ENCODE measurements around the gene MCM5.

The MCM5 gene

DNA sequence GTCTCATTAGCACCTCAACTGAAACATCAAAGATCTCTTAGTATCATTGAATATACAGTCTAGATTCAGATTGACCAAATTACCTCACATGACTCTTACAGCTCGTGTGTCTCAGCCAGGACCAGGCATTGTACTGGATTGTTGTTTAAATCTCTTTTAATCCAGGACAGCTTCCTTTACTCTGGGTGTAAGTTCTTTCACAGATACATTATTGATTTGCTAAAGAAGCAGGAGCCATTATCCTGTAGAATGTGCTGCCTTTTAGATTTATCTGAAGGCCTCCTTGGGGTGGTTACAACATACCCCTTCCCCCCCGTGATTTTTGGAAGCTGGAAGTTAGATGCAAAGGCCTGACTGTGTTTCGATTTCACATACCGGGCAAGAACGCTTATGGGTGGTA lies 4.2 kb downstream of the MCM5 start:
- no peak for DNase-seq

DNA sequence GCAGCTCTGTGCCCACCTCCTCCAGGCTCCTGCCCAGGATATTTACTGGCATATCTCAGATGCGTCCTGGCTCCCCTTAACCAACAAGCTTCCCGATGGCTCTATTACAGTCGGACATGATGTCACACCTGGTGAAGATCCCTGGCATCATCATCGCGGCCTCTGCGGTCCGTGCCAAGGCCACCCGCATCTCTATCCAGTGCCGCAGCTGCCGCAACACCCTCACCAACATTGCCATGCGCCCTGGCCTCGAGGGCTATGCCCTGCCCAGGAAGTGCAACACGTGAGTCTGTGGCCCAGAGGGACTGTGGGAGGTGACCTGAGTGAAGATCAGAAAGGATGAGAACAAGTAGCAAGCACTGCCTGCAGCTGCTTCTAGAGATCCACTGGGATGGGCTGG lies 6.5 kb downstream of the MCM5 start:
- no peak for DNase-seq

DNA sequence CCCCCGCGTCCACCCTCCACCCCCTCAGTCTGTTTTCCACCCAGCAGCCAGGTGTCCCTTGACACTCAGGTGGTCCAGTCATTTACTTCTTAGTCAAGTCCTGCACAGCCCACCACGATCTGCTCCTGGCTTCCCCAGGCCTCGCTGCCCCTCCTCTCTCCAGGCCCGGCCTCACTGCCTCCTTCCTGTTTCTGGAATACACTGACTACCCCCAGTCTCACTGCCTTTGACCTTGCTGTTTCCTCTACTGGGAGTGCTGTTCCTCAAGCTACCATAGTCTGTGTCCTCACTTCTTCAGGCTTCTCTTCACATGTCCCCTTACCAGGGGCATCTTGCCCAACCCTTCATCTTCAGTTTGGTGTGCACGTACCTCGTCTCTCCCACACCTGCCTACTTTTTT lies 7.4 kb downstream of the MCM5 start:
- no peak for DNase-seq

DNA sequence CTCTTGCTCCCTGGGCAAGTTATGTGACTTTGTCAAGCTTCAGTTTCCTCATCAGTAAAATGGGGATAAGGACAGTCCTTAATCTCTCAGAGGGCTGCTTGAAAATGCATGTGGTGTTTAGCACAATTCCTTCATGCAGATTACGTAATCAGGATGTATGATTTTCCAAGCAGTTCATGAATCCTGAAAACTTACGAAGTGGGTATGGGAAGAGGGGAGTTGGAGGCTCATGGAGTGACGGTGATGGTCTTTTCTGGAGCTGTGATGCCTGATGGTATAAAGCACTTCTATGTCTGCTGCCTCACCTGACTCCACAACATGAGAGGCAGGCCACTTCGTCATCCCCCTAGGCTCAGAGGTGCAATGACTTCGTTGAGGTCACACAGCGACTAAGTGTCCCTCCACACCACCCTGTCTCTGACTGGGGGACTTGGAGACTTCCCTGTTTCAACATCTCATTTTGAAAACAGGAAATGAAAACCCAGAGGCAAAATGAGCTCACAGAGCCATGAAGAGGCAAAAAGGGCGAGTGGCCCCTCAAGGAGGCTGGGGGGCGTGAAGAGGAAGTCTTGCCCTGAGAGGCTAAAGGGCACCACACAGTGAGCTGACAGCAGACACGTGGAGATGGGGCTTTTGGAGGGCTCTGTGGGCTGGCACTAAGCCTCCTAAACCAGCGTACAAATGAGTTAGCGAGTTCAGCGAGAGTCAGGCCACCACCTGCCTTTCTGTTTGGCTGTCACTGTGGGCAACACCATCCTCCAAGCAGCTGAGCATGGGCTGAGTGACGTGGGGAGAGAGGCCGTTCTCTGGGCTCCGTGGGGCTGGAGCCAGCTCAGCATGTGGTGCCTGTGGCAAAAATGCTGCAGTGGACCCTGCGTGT lies 10.1 kb downstream of the MCM5 start:
- no peak for DNase-seq

DNA sequence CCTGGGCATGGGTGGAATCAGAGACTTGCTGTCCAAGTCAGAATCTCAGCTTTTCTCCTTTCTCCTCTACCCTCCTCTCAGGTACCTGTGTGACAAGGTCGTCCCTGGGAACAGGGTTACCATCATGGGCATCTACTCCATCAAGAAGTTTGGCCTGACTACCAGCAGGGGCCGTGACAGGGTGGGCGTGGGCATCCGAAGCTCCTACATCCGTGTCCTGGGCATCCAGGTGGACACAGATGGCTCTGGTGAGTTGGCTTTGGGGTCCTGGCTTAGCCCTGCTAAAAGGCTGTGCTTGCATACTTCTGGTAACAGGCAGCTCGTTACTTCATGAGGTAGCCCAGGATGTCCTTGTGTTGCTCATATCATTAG lies 10.7 kb downstream of the MCM5 start:
- no peak for DNase-seq

DNA sequence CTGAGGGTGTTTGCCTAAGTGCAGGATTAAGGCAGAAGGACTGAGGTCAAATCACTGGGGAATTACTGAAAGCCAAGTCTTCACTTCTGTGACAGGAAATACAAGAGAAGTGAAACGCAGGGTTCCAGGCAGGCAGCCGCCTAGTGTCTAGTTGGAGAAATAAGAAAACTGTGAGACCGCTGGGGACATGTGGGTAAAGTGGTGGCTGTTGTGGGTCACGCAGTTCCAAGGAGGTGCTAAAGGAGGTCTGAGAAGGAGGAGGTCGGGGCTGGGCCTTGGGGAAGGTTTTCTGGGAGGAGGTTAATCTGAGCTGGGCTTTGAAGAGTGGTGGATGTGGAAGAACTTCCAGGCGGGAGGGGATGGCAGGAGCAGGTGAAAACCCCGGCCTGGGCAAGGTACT lies 11.2 kb downstream of the MCM5 start:
- no peak for DNase-seq

DNA sequence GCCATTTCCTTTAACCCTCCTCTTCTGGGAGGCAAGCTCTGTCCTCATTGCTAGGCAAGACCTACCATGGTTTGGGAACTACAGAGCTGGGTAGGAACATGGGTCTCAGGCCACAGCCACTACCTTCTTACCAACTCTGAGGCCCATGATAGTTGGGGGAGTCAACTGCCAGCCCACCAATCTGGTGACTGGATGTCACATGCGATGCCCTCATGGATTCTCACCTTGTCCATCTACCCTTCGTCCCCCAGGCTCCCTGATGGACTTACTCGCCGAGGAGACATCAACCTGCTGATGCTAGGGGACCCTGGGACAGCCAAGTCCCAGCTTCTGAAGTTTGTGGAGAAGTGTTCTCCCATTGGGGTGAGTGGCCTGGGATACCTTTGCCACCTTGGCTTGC lies 13.7 kb downstream of the MCM5 start:
- no peak for DNase-seq

DNA sequence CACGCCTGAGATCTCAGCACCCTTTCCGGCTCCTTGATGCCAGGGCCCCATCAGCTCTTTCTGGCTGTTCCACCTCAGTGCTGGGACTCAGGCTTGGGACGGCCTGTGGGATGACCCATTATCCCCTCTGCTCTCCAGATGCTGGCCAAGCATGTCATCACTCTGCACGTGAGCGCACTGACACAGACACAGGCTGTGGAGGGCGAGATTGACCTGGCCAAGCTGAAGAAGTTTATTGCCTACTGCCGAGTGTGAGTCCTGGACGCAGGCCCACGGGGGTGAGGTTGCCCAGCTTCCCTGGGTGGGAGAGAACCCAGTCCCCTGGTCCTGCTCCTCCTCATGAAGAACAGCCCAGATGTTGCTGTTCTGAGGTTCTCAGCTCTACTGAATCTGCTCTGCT lies 17.7 kb downstream of the MCM5 start:
- DNase-seq = no peak

DNA sequence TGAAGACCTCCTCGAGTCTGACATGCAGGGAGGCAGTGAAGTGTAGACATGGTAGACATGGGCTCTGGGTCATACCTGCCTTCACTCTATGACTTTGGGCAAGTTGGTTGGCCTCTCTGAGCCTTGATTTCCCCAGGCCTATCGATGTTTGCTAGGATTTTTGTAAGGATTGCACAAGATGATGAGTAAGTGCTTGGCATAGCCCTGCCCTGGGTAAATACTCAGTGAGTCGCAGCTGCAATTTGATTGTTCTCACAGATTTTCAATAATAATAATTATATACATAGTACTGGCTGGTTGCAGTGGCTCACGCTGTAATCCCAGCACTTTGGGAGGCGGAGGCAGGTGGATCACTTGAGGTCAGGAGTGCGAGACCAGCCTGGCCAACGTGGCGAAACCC lies 18.1 kb downstream of the MCM5 start:
- DNase-seq = no peak

DNA sequence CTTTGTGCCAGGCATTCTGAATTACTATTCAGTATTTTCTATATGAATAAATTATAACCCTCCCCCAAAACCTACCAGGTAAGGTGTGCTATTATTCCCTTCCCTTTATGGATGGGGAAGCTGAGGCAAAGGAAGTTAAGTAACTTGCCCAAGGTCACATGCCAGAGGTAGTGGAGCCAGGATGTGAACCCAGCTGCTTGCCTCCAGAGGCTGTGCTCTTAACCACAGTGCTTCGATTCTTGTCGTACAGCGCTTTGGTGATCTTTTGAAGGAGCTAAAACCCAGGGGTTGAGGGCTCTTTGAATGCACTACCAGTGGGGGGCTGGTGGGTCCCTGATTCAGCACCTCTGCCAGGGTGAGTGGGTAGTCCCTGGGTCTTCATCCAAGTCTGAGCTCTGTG lies 18.8 kb downstream of the MCM5 start:
- no peak for DNase-seq

DNA sequence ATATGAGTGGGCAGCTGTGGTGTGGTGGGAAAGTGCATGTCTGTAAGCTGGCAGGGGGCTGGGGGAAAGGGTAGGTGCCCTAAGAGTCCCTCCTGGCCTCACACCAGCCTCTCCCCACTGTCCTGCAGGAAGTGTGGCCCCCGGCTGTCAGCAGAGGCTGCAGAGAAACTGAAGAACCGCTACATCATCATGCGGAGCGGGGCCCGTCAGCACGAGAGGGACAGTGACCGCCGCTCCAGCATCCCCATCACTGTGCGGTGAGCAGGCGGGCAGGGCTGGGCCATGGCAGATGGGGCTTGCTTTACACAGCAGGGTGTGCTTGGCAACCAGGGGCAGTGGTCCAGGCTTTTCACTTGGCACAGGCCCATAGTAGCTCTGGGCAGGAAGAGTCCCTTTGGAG lies 19.8 kb downstream of the MCM5 start:
- no peak for DNase-seq

DNA sequence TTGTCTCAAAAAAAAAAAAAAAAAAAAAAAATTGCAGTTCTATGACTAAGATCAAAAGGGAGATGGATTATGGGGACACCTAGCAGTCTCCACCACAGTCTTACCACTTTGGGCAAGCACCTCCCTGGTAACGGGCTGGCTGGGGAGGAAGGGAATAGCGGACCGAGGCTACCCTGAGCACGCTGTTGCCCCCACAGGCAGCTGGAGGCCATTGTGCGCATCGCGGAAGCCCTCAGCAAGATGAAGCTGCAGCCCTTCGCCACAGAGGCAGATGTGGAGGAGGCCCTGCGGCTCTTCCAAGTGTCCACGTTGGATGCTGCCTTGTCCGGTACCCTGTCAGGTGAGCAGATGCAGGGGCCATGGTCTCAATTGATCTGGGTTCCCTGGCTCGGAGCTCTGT lies 21.2 kb downstream of the MCM5 start:
- no peak for DNase-seq

DNA sequence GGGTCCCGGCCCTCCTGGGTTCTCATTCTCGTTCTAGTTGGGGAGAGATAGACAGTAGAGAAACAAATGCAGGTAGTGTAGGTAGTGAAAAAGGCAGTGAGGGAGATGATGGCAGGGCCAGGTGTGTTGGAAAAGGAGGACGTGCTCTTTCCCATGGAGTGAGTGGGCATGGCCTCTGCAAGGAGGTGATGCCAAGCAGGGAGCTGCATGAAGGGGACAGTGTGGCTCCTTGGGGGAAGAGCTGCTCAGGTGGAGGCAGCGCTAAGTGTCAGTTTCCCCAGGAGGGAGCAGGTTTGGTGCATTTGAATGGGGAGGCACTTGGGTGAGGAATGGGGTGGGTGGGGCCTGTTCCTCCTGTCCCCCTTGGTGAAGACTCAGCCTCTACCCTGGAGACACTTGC lies 22.2 kb downstream of the MCM5 start:
- no peak for DNase-seq

DNA sequence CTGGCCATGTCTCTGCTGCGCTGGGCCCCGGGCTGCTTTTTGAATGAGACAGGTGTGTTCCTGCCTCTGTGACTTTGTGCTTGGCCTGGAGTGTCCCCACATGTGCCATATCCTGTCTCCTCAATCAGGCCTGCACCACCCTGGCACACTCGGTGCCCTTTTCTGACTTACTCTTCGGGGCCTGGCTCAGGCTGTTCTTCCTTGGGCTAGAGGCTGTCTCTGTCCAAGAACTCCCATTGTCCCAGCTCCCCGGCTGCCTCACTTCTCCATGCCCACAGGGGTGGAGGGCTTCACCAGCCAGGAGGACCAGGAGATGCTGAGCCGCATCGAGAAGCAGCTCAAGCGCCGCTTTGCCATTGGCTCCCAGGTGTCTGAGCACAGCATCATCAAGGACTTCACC lies 23.0 kb downstream of the MCM5 start:
- no peak for DNase-seq

DNA sequence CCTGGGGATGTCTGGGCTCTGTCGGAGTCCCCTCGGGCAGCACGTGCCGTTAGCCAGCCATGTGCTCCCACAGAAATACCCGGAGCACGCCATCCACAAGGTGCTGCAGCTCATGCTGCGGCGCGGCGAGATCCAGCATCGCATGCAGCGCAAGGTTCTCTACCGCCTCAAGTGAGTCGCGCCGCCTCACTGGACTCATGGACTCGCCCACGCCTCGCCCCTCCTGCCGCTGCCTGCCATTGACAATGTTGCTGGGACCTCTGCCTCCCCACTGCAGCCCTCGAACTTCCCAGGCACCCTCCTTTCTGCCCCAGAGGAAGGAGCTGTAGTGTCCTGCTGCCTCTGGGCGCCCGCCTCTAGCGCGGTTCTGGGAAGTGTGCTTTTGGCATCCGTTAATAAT lies 24.1 kb downstream of the MCM5 start:
- DNase-seq = no peak

DNA sequence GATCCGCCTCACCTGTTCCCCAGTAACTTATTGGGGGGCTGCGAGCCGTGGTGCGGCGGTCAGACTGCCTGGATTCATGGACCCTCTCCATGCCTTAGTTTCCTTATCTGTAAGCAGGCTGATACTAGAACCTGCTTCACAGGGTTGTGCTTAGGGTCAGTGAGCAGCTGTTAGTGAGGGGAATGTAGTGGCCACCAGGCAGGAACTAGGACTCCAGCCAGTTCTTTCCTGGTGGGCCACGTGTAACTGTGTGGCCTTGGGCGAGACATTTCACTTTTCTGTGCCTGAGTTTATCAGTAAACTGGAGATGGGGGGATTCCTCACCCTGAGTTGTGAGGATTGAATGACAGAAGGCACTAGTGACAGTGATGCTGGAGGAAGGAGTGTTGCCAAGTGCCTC lies 24.8 kb downstream of the MCM5 start:
- DNase-seq = no peak

DNA sequence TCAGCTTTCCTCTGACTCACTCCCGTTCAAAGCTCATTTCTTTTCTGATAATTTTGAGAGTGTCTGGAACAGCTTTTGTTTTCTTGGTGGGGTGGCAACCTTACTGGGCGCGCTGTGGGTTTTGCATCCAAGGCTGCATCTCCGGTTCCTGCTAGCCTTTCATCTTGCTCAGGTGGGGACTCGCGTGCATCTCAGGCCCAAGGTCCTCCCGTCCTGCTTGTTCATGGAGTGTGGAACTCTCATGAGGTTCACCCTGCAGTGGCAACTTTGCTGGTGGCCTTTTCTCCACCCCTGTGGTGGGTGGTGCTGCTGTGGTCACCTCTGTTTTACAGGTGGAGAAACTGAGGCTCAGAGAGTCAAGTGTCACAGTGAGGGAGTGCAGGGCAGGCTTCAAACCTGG lies 25.6 kb downstream of the MCM5 start:
- DNase-seq = no peak

DNA sequence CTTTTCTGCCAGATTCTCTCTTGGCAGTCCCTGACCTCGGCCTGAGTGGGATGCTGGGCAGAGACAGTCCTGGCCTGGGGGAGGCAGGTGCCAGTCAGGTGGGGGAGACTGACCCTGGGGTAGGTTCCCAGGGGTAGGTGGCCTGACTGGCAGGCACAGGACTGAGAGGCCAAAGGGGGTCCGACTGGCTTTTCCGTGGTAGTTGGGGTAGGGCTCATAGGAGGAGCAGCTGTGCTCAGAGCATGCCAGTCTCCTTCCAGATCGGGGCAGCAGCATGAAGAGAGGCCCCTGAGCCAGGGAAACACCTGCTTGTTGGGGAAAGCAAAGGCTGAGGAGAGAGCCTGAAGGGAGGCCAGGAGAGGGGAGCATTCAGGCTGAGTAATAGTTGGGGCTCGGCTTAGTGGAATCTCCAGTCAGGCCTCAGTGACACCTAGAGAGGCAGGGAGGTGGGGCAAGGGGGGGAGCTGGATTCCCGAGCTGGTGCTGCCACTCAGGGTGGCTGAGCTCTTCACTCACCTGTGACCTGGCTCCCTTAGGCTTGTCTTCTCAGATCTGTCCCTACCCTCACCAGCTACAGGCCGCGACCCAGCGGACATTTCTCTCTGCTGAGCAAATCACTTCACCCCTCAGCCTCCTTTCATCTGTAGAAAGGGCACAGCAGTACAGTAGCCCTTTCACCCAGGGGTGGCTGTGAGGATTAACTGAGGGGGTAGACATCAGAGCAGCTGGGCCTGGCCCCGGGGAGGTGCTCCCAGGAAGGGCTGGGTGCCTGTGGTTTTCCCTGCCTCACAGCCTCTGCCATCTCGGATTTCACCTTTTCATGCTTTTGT lies 26.2 kb downstream of the MCM5 start:
- DNase-seq = peak; percentile 33

DNA sequence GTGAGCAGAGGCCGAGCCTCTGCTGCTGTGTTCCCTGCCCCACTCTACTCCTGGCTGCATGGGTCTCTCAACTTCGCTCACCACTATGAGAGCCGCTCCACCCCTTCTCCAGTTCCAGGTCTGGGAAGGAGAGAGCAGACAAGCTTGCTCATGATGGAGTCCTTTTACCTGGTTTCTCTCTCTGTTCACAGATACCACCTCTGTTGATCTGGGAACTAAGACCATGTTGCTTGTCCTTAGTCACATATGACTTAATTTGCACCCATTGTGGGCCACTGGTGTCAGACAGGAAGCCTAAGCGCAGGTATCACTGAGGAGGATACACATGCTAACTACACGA lies 26.8 kb downstream of the MCM5 start:
- peak; percentile 56 for DNase-seq

DNA sequence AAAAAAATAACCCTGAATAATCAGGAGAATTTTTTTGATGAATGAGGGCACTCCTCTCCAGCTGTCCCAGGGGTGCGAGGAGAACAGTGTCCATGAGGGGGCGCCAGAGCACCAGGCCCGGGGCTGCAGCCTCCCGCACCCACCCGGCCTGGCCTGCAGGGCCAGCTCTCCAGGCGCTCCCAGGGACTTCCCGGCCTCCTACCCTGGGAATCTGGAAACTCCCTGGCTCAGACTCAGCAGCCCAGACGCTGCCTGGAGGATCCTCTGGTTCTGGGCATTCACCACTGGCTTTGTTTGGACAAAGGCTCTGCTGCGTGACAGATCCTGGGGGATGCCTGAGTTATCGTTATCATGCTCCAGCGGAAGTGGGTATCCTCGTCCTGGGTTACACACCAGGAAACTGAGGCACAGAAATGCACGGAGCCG lies 31.0 kb downstream of the MCM5 start:
- DNase-seq = peak; percentile 10

DNA sequence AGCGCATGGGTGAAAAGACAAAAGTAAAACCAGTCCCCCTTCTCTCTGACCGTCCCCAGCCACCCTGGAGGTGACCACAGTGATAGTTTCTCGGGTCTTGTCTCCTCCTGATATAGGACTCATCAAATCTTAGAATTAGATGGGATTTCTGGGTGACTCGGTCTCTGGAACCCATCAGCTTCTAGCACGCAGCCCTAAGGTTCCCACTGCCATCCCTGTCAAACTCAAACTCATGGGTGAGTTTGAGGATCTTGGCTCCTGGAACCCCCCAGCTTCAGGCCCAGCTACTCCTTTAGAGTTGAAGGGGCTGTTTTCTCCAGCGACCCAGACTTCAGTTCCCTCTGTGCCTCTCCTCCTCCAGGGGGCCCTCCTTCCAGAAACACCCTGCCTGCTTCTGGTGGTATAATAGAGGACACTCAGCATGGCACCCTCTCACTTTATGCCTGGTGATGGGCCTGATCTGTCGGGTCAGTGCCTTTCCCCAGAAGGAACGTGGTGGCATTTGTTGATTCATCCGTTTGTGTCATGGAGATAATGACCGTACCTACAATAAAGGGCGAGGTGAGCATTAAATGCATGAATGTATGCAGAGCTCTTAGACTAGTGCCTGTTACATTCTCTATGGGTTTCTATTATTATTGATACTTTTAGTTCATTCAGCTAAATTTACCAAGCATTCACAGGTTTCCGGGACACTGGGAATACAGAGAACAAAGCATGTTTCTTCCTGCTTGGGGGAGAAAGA lies 31.7 kb downstream of the MCM5 start:
- DNase-seq = no peak

DNA sequence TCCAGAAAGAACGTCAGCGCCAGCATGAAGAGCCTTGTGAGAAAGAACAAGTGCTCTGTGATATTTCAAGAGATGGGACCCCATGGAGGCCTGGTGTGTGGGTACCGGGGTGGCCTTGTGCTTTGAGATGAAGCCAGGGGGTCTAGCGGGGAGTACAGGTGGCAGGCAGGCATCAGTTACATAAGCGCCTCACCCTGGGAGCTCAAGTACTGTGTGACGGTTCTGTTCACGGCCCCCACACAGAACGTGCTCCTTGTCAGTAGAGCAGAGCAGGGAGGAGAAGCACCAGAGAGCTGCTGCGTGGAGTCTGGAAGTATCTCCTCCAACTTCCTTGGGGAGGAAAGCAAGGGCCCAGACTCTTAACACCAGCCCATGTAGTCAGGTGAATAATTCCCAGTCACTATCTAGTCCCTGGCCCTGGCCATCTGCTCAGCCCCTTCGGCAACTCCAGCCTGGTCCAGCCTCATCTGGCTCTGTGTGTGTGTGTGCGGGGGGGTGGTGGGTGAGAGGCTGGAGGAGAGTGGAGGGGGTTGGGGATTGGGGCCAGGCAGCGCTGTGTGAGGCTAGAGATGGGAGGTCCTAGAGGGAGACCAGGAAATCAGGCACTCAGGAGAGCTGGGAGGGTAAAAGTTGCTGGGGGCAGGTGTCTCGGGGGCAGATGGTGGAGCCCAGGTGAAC lies 32.4 kb downstream of the MCM5 start:
- DNase-seq = no peak

DNA sequence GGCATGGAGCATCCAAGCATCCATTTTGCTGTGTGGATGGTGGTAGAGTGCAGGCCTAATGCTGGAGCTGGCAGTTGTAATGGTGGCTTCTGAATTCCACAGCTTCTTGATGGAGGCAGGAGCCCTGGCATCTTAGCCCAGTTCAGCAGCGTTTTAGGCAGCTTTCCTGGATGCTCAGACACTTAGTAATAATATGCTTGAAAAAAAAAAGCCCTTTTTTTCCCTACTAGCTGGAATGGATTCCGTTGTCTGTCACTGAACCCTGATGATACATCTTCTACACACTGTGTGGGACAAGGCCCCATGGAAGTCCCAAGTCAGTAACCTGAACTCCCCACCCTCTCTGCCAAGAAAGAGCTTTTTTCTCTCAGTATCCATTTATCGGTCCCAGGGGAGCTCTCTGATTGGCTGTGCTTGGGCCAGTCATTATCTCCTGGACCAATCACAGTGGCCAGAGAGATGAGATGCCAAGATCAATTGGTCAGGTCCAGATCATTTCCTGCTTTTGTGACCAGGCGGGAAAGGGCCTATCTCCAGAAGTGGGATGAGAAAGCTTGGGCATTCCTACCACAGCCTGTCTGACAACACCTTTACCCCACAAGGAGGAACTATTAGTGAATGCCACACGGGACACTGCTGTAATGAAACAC lies 34.2 kb downstream of the MCM5 start:
- DNase-seq = no peak
